Keratinocyte (primary cell): Measurements from ENCODE around the gene IFT22. TPM values are rescaled to one million over a fixed set of nuclear protein-coding genes. Genes with fewer than 3 reads are reported as not detected.
"Not testable (repeated sequence)": the region's sequence is repeated elsewhere in the genome, so short reads cannot be mapped to it uniquely, and the experiment has no call there.

Experiments
- DNase-seq: peaks from one replicate; pipeline ENCODE4 v3.0.0-alpha.2; 2011; ENCODE audit warnings: low read depth, missing footprints, low spot score
- FAIRE-seq: peaks from 2 replicates; lab custom pipeline; 2011; peaks lifted over from hg19 to GRCh38; lab: Jason Lieb, UNC
- H2AFZ ChIP-seq: 2 replicates; pipeline ENCODE4 v1.6.0; 2012; ENCODE audit warnings: low read length, control low read depth, inconsistent platforms; ENCODE audit not compliant: control insufficient read depth
- H3K27ac ChIP-seq: 2 replicates; pipeline ENCODE4 v1.5.1; 2011; ENCODE audit warnings: low read length; ENCODE audit not compliant: control insufficient read depth, insufficient read depth
- H3K27me3 ChIP-seq: 3 replicates; pipeline ENCODE4 v1.6.0; 2011; ENCODE audit warnings: low read length; ENCODE audit not compliant: control insufficient read depth, insufficient read depth; ENCODE audit errors: extremely low read depth
- H3K36me3 ChIP-seq, 2 experiments: 2 replicates in 1 of 2; 3 replicates in 1 of 2; pipeline ENCODE4 v1.5.1; 2011; ENCODE audit warnings: low read length in 2 of 2, mild to moderate bottlenecking in 1 of 2; ENCODE audit not compliant: control insufficient read depth in 2 of 2, insufficient read depth in 2 of 2; ENCODE audit errors: extremely low read depth in 1 of 2
- H3K4me1 ChIP-seq: 3 replicates; pipeline ENCODE4 v1.5.1; 2011; ENCODE audit warnings: low read length; ENCODE audit not compliant: control insufficient read depth, insufficient read depth; ENCODE audit errors: extremely low read depth
- H3K4me2 ChIP-seq: 3 replicates; pipeline ENCODE4 v1.6.0; 2011; ENCODE audit warnings: low read depth, low read length; ENCODE audit not compliant: control insufficient read depth, insufficient read depth; ENCODE audit errors: extremely low read depth
- H3K4me3 ChIP-seq, 3 experiments: fragments of 200-600 bp in 1 of 3; sonication (generic) in 1 of 3; 2 replicates in 2 of 3; 3 replicates in 1 of 3; pipeline ENCODE4 v1.5.1; 2011 to 2016; ENCODE audit warnings: low read length in 3 of 3, mild to moderate bottlenecking in 3 of 3, control low read depth in 2 of 3, inconsistent platforms in 1 of 3, low read depth in 1 of 3, mixed read lengths in 1 of 3, mixed run types in 1 of 3, moderate library complexity in 1 of 3; ENCODE audit not compliant: control insufficient read depth in 2 of 3, insufficient read depth in 2 of 3; ENCODE audit errors: extremely low read depth in 1 of 3
- H3K79me2 ChIP-seq: 2 replicates; pipeline ENCODE4 v1.6.0; 2012; ENCODE audit warnings: low read length; ENCODE audit not compliant: control insufficient read depth, insufficient read depth
- H3K9ac ChIP-seq: 3 replicates; pipeline ENCODE4 v1.6.0; 2011; ENCODE audit warnings: low read length; ENCODE audit not compliant: control insufficient read depth, insufficient read depth; ENCODE audit errors: extremely low read depth
- H3K9me1 ChIP-seq: 3 replicates; pipeline ENCODE4 v1.6.0; 2011; ENCODE audit warnings: low read length; ENCODE audit not compliant: control insufficient read depth, insufficient read depth; ENCODE audit errors: extremely low read depth
- H3K9me3 ChIP-seq: 2 replicates; pipeline ENCODE4 v1.5.1; 2012; ENCODE audit warnings: low read depth, low read length; ENCODE audit not compliant: control insufficient read depth
- H4K20me1 ChIP-seq: 3 replicates; pipeline ENCODE4 v1.6.0; 2011; ENCODE audit warnings: low read length; ENCODE audit not compliant: control insufficient read depth, insufficient read depth; ENCODE audit errors: extremely low read depth
- dilution Hi-C: fragments of 300-500 bp; cut with MboI; formaldehyde crosslinking; loops from one replicate; pipeline ENCODE4 v1.7.0; 2020; ENCODE audit warnings: low sequenced_read_pairs; ENCODE audit not compliant: extremely low pct_ligation_motif_present
- polyA plus RNA-seq, 5 experiments: library from polyadenylated mRNA; depleted of rRNA in 3 of 5; stranded (reverse) in 3 of 5; stranded (forward) in 1 of 5; unstranded in 1 of 5; fragments of >200 nt; gene quantifications; 1 replicate in 1 of 5; 2 replicates in 3 of 5; 3 replicates in 1 of 5; pipeline versions ENCODE4 v1.2.1 to v1.2.3, GENCODE V29; 2011 to 2012; ENCODE audit warnings: missing spikeins in 2 of 5, low read depth in 1 of 5, low replicate concordance in 1 of 5
- TF ChIP-seq, protein P1 (sequence below), 3 experiments: IDR thresholded peaks in 1 of 3; conservative IDR thresholded peaks in 1 of 3; optimal IDR thresholded peaks in 1 of 3; 2 replicates in 2 of 3; 3 replicates in 1 of 3; pipeline versions ENCODE3 to v1.5.1; 2011; ENCODE audit warnings: low read length in 3 of 3, mild to moderate bottlenecking in 3 of 3, moderate library complexity in 2 of 3, control low read depth in 1 of 3, inconsistent platforms in 1 of 3; ENCODE audit not compliant: insufficient read depth in 2 of 3; ENCODE audit errors: extremely low read depth in 1 of 3

Gene IFT22
- polyA plus RNA-seq, 1 donor (not counting 4 experiments of a cell fraction or from before 2014, with no cell fraction given) = 29.4 TPM

GRCh38 chr7:101292566-101292965 lies 29.0 kb downstream of the IFT22 start:
- FAIRE-seq, H3K4me1 ChIP-seq, H3K9ac ChIP-seq, H3K4me3 ChIP-seq, H4K20me1 ChIP-seq, H3K9me3 ChIP-seq, H3K79me2 ChIP-seq, H2AFZ ChIP-seq, H3K4me2 ChIP-seq, H3K36me3 ChIP-seq, H3K27me3 ChIP-seq, dilution Hi-C loops, H3K9me1 ChIP-seq, H3K27ac ChIP-seq, DNase-seq: not testable (repeated sequence)

GRCh38 chr7:101290186-101291037 lies 31.2 kb downstream of the IFT22 start:
- H3K4me2 ChIP-seq, H3K4me3 ChIP-seq, DNase-seq, H4K20me1 ChIP-seq, FAIRE-seq, H3K79me2 ChIP-seq, H3K27ac ChIP-seq, H3K27me3 ChIP-seq, H3K9me1 ChIP-seq, H3K9ac ChIP-seq, H2AFZ ChIP-seq, H3K9me3 ChIP-seq, H3K4me1 ChIP-seq, H3K36me3 ChIP-seq, dilution Hi-C loops: not testable (repeated sequence)
- TF ChIP-seq, protein P1, sequence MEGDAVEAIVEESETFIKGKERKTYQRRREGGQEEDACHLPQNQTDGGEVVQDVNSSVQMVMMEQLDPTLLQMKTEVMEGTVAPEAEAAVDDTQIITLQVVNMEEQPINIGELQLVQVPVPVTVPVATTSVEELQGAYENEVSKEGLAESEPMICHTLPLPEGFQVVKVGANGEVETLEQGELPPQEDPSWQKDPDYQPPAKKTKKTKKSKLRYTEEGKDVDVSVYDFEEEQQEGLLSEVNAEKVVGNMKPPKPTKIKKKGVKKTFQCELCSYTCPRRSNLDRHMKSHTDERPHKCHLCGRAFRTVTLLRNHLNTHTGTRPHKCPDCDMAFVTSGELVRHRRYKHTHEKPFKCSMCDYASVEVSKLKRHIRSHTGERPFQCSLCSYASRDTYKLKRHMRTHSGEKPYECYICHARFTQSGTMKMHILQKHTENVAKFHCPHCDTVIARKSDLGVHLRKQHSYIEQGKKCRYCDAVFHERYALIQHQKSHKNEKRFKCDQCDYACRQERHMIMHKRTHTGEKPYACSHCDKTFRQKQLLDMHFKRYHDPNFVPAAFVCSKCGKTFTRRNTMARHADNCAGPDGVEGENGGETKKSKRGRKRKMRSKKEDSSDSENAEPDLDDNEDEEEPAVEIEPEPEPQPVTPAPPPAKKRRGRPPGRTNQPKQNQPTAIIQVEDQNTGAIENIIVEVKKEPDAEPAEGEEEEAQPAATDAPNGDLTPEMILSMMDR (optimal IDR thresholded peaks at IDR 0.05 in 1 of 3, IDR thresholded peaks at IDR 0.05 in 1 of 3, conservative IDR thresholded peaks at IDR 0.05 in 1 of 3; ENCODE audit: extremely low read depth in 1 of 3, insufficient read depth in 2 of 3, low read length in 3 of 3) = peak; percentile 28 to 68 (median 48)

DNA sequence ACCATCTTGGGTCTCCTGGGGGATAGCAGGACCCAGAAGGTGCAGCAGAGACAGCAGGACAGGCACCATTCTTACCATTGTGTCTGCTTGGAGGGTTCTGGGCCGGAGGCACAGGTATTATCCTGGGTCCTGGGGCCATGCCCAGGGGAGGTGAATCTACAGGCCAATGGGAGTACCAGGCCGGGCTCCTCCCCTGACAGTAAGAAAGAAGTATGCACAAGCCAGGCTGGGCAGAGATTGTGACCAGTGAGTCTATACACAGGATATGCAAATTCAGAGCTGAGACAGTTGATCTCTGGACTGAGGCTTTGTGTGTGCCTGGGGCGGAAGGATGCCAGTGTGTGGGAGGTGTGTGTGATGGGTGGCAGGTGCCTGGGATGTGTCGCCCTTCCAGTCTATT lies 31.9 kb downstream of the IFT22 start:
- H3K9me1 ChIP-seq, H3K4me1 ChIP-seq, H3K9ac ChIP-seq, H3K4me2 ChIP-seq, DNase-seq, H3K79me2 ChIP-seq, FAIRE-seq, H4K20me1 ChIP-seq, H2AFZ ChIP-seq, dilution Hi-C loops, H3K36me3 ChIP-seq, H3K4me3 ChIP-seq, H3K9me3 ChIP-seq, H3K27me3 ChIP-seq, H3K27ac ChIP-seq: not testable (repeated sequence)
